K562 (cell line): ENCODE data around the gene POLR3A. TPM values are rescaled to one million over a fixed set of nuclear protein-coding genes. Genes with fewer than 3 reads are reported as not detected.

Source experiments
- ATAC-seq: fragments of 200-7000 bp; cut with Tn5 transposase; 3 replicates; pipeline ENCODE4 v1.9.1; 2020; ENCODE audit warnings: moderate library complexity
- BruUV-seq: library from RNA; stranded (reverse); fragments of 400-500 nt; replicated peaks from 2 replicates; lab custom pipeline; 2021; lab: Mats Ljungman, UMichigan
- CTCF ChIA-PET: fragments of 300-600 bp; formaldehyde crosslinking; extraction: SDS; loops from one replicate; lab custom pipeline; 2021; ENCODE audit warnings: low intra/inter-chr PET ratio; lab: Yijun Ruan, JAX
- POLR2A ChIA-PET: fragments of 300-600, 350-650 bp; sonication (Branson Sonifier 250); formaldehyde crosslinking; extraction: SDS; loops from one replicate; lab custom pipeline; 2021; ENCODE audit warnings: antibody characterized with exemption, inconsistent platforms; lab: Yijun Ruan, JAX
- DNase-seq, 4 experiments: peaks; one replicate each; pipeline versions ENCODE4 v3.0.0 to v3.0.0-alpha.2; 2011 to 2018; ENCODE audit warnings: low spot score in 3 of 4, mixed read lengths in 3 of 4; ENCODE audit errors: extremely low read depth in 1 of 4
- FAIRE-seq: peaks from 2 replicates; lab custom pipeline; 2011; peaks lifted over from hg19 to GRCh38; lab: Jason Lieb, UNC
- H2AFZ ChIP-seq: 2 replicates; pipeline ENCODE4 v1.6.0; 2011; ENCODE audit warnings: low read depth, low read length, control low read depth, inconsistent platforms
- H3K27ac ChIP-seq: fragments of 200-600 bp; 3 replicates; pipeline ENCODE4 v1.8.0; 2011; ENCODE audit warnings: low read depth, mild to moderate bottlenecking, control low read depth, inconsistent platforms, low read length, moderate library complexity, mixed read lengths; ENCODE audit errors: extremely low read depth
- H3K27me3 ChIP-seq, 2 experiments: fragments of 300-600 bp in 1 of 2; 2 replicates in 1 of 2; 3 replicates in 1 of 2; pipeline versions ENCODE4 v1.6.0 to v1.8.0; 2011; ENCODE audit warnings: inconsistent platforms in 2 of 2, low read length in 2 of 2, mild to moderate bottlenecking in 1 of 2, mixed read lengths in 1 of 2, moderate library complexity in 1 of 2; ENCODE audit not compliant: control insufficient read depth in 2 of 2, insufficient read depth in 2 of 2
- H3K36me3 ChIP-seq: fragments of 300-600 bp; 3 replicates; pipeline ENCODE4 v1.8.0; 2011; ENCODE audit warnings: mild to moderate bottlenecking, low read length, inconsistent platforms; ENCODE audit not compliant: control insufficient read depth, insufficient read depth
- H3K4me1 ChIP-seq, 2 experiments: fragments of 200-600 bp in 1 of 2; replicated peaks in 1 of 2; 2 replicates in 1 of 2; 3 replicates in 1 of 2; pipeline versions ENCODE4 v1.5.1 to v1.8.0; 2011; ENCODE audit warnings: inconsistent platforms in 2 of 2, low read length in 2 of 2, mild to moderate bottlenecking in 1 of 2, mixed read lengths in 1 of 2, moderate library complexity in 1 of 2; ENCODE audit not compliant: control insufficient read depth in 2 of 2, insufficient read depth in 2 of 2
- H3K4me2 ChIP-seq: 2 replicates; pipeline ENCODE4 v1.6.1; 2011; ENCODE audit warnings: low read length, control low read depth, inconsistent platforms, mixed read lengths; ENCODE audit not compliant: insufficient read depth
- H3K4me3 ChIP-seq: fragments of 200-600 bp; sonication (generic), shearing (Covaris generic); 2 replicates; pipeline ENCODE4 v1.5.1; 2016; ENCODE audit warnings: control low read depth, inconsistent platforms
- H3K79me2 ChIP-seq: fragments of 200-600 bp; 3 replicates; pipeline ENCODE4 v1.8.0; 2011; ENCODE audit warnings: low read length, inconsistent platforms; ENCODE audit not compliant: control insufficient read depth, insufficient read depth
- H3K9ac ChIP-seq, 2 experiments: 2 replicates each; pipeline versions ENCODE4 v1.6.0 to v1.6.1; 2011; ENCODE audit warnings: low read depth in 2 of 2, low read length in 2 of 2, control low read depth in 1 of 2, inconsistent platforms in 1 of 2, mild to moderate bottlenecking in 1 of 2, mixed read lengths in 1 of 2; ENCODE audit not compliant: insufficient read depth in 1 of 2
- H3K9me1 ChIP-seq: one replicate; pipeline ENCODE4 v1.6.0; 2011; ENCODE audit warnings: inconsistent platforms, mild to moderate bottlenecking, low read length, moderate library complexity; ENCODE audit not compliant: control insufficient read depth, insufficient read depth
- H3K9me3 ChIP-seq: replicated peaks from 2 replicates; pipeline ENCODE4 v1.5.1; 2011; ENCODE audit warnings: low read depth, low read length, inconsistent platforms; ENCODE audit not compliant: control insufficient read depth, insufficient read depth
- H4K20me1 ChIP-seq: replicated peaks from 2 replicates; pipeline ENCODE4 v1.6.1; 2011; ENCODE audit warnings: low read length, inconsistent platforms, mixed read lengths; ENCODE audit not compliant: control insufficient read depth, insufficient read depth
- CBX8 ChIP-seq: fragments of 200-600 bp; sonication (generic); IDR thresholded peaks from 2 replicates; pipeline ENCODE4 v1.6.1; 2012; ENCODE audit warnings: borderline replicate concordance, mixed run types, low read depth, mild to moderate bottlenecking, moderate library complexity, mixed read lengths, low read length, control low read depth, inconsistent platforms; ENCODE audit not compliant: poor library complexity, severe bottlenecking; ENCODE audit errors: extremely low read depth
- CEBPG ChIP-seq, 3 experiments: fragments of 200-800 bp in 1 of 3; sonication (Bioruptor generic) in 1 of 3; sonication (generic) in 1 of 3; formaldehyde crosslinking in 1 of 3; IDR thresholded peaks in 2 of 3; conservative IDR thresholded peaks in 1 of 3; 2 replicates each; pipeline versions ENCODE4 v1.6.1 to v1.8.0; 2016 to 2022; ENCODE audit warnings: missing compliant biosample characterization in 2 of 3, missing genetic modification characterization in 2 of 3, mild to moderate bottlenecking in 1 of 3, missing genetic modification reagents in 1 of 3
- GATAD2A ChIP-seq: fragments of 450-650 bp; IDR thresholded peaks from 2 replicates; pipeline ENCODE4 v1.6.1; 2017
- RAD51 ChIP-seq: fragments of 450-650 bp; IDR thresholded peaks from 2 replicates; pipeline ENCODE4 v1.7.1; 2016; ENCODE audit warnings: low read depth, mild to moderate bottlenecking, borderline replicate concordance
- SREBF2 ChIP-seq: sonication (generic); formaldehyde crosslinking; IDR thresholded peaks from 2 replicates; pipeline ENCODE4 v1.4.0; 2020; ENCODE audit warnings: mild to moderate bottlenecking, missing genetic modification reagents
- TAF9B ChIP-seq: fragments of 450-650 bp; IDR thresholded peaks from 2 replicates; pipeline ENCODE4 v1.6.1; 2018; ENCODE audit warnings: mild to moderate bottlenecking; ENCODE audit not compliant: partially characterized antibody
- ZNF140 ChIP-seq: fragments of 250-450 bp; sonication (Bioruptor Pico); IDR thresholded peaks from 2 replicates; pipeline ENCODE4 v1.8.0; 2021; ENCODE audit warnings: moderate library complexity, mild to moderate bottlenecking, inconsistent platforms
- ZSCAN32 ChIP-seq: fragments of 450-650 bp; formaldehyde crosslinking; IDR thresholded peaks from 2 replicates; pipeline ENCODE4 v1.4.0; 2020; ENCODE audit warnings: mild to moderate bottlenecking, moderate library complexity
- WGBS: fragments of 100-300 bp; shearing (Covaris generic); methylation state at CpG from one replicate; pipeline ENCODE4 v1.1.6; 2016; ENCODE audit warnings: low coverage, mixed read lengths; ENCODE audit not compliant: insufficient coverage; ENCODE audit errors: missing lambda C conversion rate; 5-methylcytosine and 5-hydroxymethylcytosine counted together
- in situ Hi-C: fragments of 300-500 bp; cut with MboI; formaldehyde crosslinking; loops from 4 replicates; pipeline ENCODE4 v1.15.0; 2018; ENCODE audit warnings: inconsistent platforms, mixed read lengths
- intact Hi-C: fragments of 100-400 bp; cut with micrococcal nuclease; formaldehyde crosslinking; loops from 2 replicates; pipeline ENCODE4 v1.14.2; 2022
- polyA plus RNA-seq, 8 experiments: library from polyadenylated mRNA; depleted of rRNA in 4 of 8; stranded (reverse) in 5 of 8; unstranded in 3 of 8; fragments of >200 nt; fragmentation: Nextera tagmentation in 2 of 8; fragmentation: Illumina TruSeq in 1 of 8; extraction: Ambion mirVana in 2 of 8; extraction: Trizol in 1 of 8; gene quantifications; 2 replicates each; pipeline versions ENCODE4 v1.2.1 to v1.2.3, GENCODE V29; 2011 to 2014; ENCODE audit warnings: inconsistent platforms in 1 of 8, missing spikeins in 1 of 8
- total RNA-seq, 7 experiments: library from RNA; depleted of rRNA in 6 of 7; stranded (reverse); fragments of >200 nt in 6 of 7; fragmentation: Illumina TruSeq in 2 of 7; extraction: Trizol in 2 of 7; gene quantifications; 2 replicates each; pipeline versions ENCODE4 v1.2.1 to v1.2.3, GENCODE V29; 2011 to 2021; ENCODE audit warnings: low replicate concordance in 1 of 7
- TF ChIP-seq, protein P1 (sequence below): sonication (generic); formaldehyde crosslinking; IDR thresholded peaks from 2 replicates; pipeline ENCODE4 v1.8.1; 2023; ENCODE audit warnings: mild to moderate bottlenecking, missing genetic modification reagents
- TF ChIP-seq, protein P2 (sequence below), 2 experiments: fragments of 450-650 bp; IDR thresholded peaks; 2 replicates each; pipeline ENCODE4 v1.6.1; 2018; ENCODE audit warnings: mild to moderate bottlenecking in 2 of 2, low read depth in 1 of 2; ENCODE audit not compliant: partially characterized antibody in 2 of 2
- TF ChIP-seq, protein P3 (sequence below): fragments of 250-450 bp; sonication (Bioruptor Pico); IDR thresholded peaks from 2 replicates; pipeline ENCODE4 v1.4.0; 2020; ENCODE audit warnings: mild to moderate bottlenecking

Gene POLR3A
- total and polyA plus RNA-seq, 9 of the 15 experiments (the other 6 are each of a cell fraction or from before 2014, with no cell fraction given), result 14.9 to 37.0 (median 26.7) TPM

- no peaks in the 10 kb centered on the region for H3K9me1 ChIP-seq
- in situ Hi-C loops (no loop called here), intact Hi-C loops (no loop called here)
- no peak overlapping the region for H3K4me3 ChIP-seq
- peaks cover 3 to 36% of the 10 kb centered on the region in 2 experiments; a peak in 4 of 5 replicates for H3K27me3 ChIP-seq
- CTCF ChIA-PET, result no interaction called here
- peaks cover 0 to 3% of the 10 kb centered on the region in 2 experiments; a peak in 1 of 5 replicates for H3K4me1 ChIP-seq
- WGBS, result 6% methylated on average over 4 of the region's 4 CpGs
- FAIRE-seq, result no peak
- H2AFZ ChIP-seq, result no peak overlapping the region
- H3K79me2 ChIP-seq, result no peaks in the 10 kb centered on the region
- H3K27ac ChIP-seq, result no peak overlapping the region
- BruUV-seq, result no TSS peak
- no peak overlapping the region for H3K4me2 ChIP-seq
- peaks cover 3% of the 10 kb centered on the region; the same call in 1 of the 2 replicates for H4K20me1 ChIP-seq
- no peaks in the 10 kb centered on the region for H3K9me3 ChIP-seq
- peak; percentile 30 for ATAC-seq
- POLR2A ChIA-PET, result interaction anchor here (0.6 to 0.7 kb wide), 3 partner anchors 10 to 348 kb away, joined by 3 to 4 read pairs (median 3); no protein-coding TSS in a partner anchor
- no peaks in the 10 kb centered on the region for H3K36me3 ChIP-seq
- H3K9ac ChIP-seq, result no peak overlapping the region
- no peak for DNase-seq
- TF ChIP-seq TAF9B, result no peak
- TF ChIP-seq ZNF140 (CRISPR knock-in tag), result no peak
- TF ChIP-seq, protein P1, sequence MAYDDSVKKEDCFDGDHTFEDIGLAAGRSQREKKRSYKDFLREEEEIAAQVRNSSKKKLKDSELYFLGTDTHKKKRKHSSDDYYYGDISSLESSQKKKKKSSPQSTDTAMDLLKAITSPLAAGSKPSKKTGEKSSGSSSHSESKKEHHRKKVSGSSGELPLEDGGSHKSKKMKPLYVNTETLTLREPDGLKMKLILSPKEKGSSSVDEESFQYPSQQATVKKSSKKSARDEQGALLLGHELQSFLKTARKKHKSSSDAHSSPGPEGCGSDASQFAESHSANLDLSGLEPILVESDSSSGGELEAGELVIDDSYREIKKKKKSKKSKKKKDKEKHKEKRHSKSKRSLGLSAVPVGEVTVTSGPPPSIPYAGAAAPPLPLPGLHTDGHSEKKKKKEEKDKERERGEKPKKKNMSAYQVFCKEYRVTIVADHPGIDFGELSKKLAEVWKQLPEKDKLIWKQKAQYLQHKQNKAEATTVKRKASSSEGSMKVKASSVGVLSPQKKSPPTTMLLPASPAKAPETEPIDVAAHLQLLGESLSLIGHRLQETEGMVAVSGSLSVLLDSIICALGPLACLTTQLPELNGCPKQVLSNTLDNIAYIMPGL (CRISPR knock-in tag), result no peak
- TF ChIP-seq, protein P2, sequence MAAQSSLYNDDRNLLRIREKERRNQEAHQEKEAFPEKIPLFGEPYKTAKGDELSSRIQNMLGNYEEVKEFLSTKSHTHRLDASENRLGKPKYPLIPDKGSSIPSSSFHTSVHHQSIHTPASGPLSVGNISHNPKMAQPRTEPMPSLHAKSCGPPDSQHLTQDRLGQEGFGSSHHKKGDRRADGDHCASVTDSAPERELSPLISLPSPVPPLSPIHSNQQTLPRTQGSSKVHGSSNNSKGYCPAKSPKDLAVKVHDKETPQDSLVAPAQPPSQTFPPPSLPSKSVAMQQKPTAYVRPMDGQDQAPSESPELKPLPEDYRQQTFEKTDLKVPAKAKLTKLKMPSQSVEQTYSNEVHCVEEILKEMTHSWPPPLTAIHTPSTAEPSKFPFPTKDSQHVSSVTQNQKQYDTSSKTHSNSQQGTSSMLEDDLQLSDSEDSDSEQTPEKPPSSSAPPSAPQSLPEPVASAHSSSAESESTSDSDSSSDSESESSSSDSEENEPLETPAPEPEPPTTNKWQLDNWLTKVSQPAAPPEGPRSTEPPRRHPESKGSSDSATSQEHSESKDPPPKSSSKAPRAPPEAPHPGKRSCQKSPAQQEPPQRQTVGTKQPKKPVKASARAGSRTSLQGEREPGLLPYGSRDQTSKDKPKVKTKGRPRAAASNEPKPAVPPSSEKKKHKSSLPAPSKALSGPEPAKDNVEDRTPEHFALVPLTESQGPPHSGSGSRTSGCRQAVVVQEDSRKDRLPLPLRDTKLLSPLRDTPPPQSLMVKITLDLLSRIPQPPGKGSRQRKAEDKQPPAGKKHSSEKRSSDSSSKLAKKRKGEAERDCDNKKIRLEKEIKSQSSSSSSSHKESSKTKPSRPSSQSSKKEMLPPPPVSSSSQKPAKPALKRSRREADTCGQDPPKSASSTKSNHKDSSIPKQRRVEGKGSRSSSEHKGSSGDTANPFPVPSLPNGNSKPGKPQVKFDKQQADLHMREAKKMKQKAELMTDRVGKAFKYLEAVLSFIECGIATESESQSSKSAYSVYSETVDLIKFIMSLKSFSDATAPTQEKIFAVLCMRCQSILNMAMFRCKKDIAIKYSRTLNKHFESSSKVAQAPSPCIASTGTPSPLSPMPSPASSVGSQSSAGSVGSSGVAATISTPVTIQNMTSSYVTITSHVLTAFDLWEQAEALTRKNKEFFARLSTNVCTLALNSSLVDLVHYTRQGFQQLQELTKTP (IDR thresholded peaks at IDR 0.05; ENCODE audit: low read depth in 1 of 2, partially characterized antibody in 2 of 2), result no peak
- no peak for TF ChIP-seq CEBPG (CRISPR knock-in tag; IDR thresholded peaks at IDR 0.05)
- TF ChIP-seq CEBPG (tag; conservative IDR thresholded peaks at IDR 0.05 in 1 of 2, IDR thresholded peaks at IDR 0.05 in 1 of 2), result no peak
- TF ChIP-seq RAD51, result no peak
- TF ChIP-seq CBX8, result no peak
- TF ChIP-seq ZSCAN32, result no peak
- no peak for TF ChIP-seq GATAD2A
- TF ChIP-seq SREBF2 (CRISPR knock-in tag), result no peak
- TF ChIP-seq, protein P3, sequence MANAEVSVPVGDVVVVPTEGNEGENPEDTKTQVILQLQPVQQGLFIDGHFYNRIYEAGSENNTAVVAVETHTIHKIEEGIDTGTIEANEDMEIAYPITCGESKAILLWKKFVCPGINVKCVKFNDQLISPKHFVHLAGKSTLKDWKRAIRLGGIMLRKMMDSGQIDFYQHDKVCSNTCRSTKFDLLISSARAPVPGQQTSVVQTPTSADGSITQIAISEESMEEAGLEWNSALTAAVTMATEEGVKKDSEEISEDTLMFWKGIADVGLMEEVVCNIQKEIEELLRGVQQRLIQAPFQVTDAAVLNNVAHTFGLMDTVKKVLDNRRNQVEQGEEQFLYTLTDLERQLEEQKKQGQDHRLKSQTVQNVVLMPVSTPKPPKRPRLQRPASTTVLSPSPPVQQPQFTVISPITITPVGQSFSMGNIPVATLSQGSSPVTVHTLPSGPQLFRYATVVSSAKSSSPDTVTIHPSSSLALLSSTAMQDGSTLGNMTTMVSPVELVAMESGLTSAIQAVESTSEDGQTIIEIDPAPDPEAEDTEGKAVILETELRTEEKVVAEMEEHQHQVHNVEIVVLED (CRISPR knock-in tag), result no peak
These were observed 42.0 kb upstream of the POLR3A start for GRCh38 chr10:78071140-78071856.
